ENCODE data around the gene DLEU7. TPM values are rescaled to one million over a fixed set of nuclear protein-coding genes. Genes with fewer than 3 reads are reported as not detected.
A peak's percentile ranks its signal among the peaks of the same experiment; 100 is the strongest.

The DLEU7 gene
- total RNA-seq, 1 experiment from 2014 or later: not detected

- no peaks in the 10 kb centered on the region for H3K36me3 Mint-ChIP-seq (ENCODE audit: insufficient read depth, unreplicated experiment)
- no peak overlapping the region for H3K4me3 Mint-ChIP-seq (ENCODE audit: unreplicated experiment)
- no peak for DNase-seq (ENCODE audit: unreplicated experiment)
- H3K27me3 Mint-ChIP-seq (ENCODE audit: insufficient read depth, unreplicated experiment): no peaks in the 10 kb centered on the region
- BruUV-seq (replicated peaks): no TSS peak
- H3K27ac Mint-ChIP-seq (ENCODE audit: low read depth, unreplicated experiment): no peak overlapping the region
- H3K4me1 Mint-ChIP-seq (ENCODE audit: insufficient read depth, unreplicated experiment): no peaks in the 10 kb centered on the region
- CTCF ChIA-PET: interaction anchor here (0.6 to 2.0 kb wide), 6 partner anchors 9 to 831 kb away, joined by 3 to 9 read pairs (median 4); no protein-coding TSS in a partner anchor
- TF ChIP-seq, protein P1, sequence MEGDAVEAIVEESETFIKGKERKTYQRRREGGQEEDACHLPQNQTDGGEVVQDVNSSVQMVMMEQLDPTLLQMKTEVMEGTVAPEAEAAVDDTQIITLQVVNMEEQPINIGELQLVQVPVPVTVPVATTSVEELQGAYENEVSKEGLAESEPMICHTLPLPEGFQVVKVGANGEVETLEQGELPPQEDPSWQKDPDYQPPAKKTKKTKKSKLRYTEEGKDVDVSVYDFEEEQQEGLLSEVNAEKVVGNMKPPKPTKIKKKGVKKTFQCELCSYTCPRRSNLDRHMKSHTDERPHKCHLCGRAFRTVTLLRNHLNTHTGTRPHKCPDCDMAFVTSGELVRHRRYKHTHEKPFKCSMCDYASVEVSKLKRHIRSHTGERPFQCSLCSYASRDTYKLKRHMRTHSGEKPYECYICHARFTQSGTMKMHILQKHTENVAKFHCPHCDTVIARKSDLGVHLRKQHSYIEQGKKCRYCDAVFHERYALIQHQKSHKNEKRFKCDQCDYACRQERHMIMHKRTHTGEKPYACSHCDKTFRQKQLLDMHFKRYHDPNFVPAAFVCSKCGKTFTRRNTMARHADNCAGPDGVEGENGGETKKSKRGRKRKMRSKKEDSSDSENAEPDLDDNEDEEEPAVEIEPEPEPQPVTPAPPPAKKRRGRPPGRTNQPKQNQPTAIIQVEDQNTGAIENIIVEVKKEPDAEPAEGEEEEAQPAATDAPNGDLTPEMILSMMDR (IDR thresholded peaks at IDR 0.05; ENCODE audit: unreplicated experiment): no peak
- POLR2A ChIA-PET: interaction anchor here (1.0 kb wide), 1 partner anchor 100 kb away, joined by 3 read pairs; no protein-coding TSS in a partner anchor
- intact Hi-C loops (cut with micrococcal nuclease): no loop called here
- H3K9me3 Mint-ChIP-seq (ENCODE audit: unreplicated experiment): peaks cover 10% of the 10 kb centered on the region
Measured at GRCh38 chr13:50809133-50810090, 34.1 kb downstream of the DLEU7 start.

DNA sequence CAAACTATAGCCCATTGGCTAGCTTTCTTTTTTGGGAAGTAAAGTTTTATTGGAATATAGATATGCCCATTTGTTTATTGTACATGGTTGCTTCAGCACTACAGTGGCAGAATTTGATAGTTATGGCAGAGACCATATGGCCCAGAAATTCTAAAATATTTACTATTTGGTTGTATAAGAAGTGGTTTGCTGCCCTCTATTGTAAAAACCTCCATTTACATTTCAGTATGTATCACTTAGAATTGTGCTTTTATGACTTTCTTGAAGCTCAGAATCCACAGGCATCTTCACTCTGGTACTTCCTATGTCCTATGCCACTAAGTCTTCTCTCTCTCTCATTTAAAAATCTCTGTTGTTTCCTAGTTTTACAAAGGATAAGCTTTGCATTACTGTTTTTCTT, 37.7 kb downstream of the DLEU7 start:
- no TSS peak for BruUV-seq (replicated peaks)
- no peaks in the 10 kb centered on the region for H3K27me3 Mint-ChIP-seq (ENCODE audit: insufficient read depth, unreplicated experiment)
- H3K4me1 Mint-ChIP-seq (ENCODE audit: insufficient read depth, unreplicated experiment): peaks cover 5% of the 10 kb centered on the region
- peaks cover 10% of the 10 kb centered on the region for H3K9me3 Mint-ChIP-seq (ENCODE audit: unreplicated experiment)
- H3K36me3 Mint-ChIP-seq (ENCODE audit: insufficient read depth, unreplicated experiment): no peaks in the 10 kb centered on the region
- TF ChIP-seq, protein P1 (IDR thresholded peaks at IDR 0.05; ENCODE audit: unreplicated experiment): peak; percentile 17
- H3K27ac Mint-ChIP-seq (ENCODE audit: low read depth, unreplicated experiment): no peak overlapping the region
- intact Hi-C loops (cut with micrococcal nuclease): no loop called here
- no peak overlapping the region for H3K4me3 Mint-ChIP-seq (ENCODE audit: unreplicated experiment)
- DNase-seq (ENCODE audit: unreplicated experiment): peak; percentile 8
- ChIA-PET CTCF (interaction anchor here (0.6 to 2.1 kb wide), 10 partner anchors 42 to 1587 kb away, joined by 3 to 11 read pairs (median 4); no protein-coding TSS in a partner anchor), POLR2A (interaction anchor here (0.7 to 1.6 kb wide), 3 partner anchors 54 to 724 kb away, joined by 3 to 4 read pairs (median 3); no protein-coding TSS in a partner anchor)

GRCh38 chr13:50801087-50801931, 42.2 kb downstream of the DLEU7 start:
- peaks cover 5% of the 10 kb centered on the region for H3K4me1 Mint-ChIP-seq (ENCODE audit: insufficient read depth, unreplicated experiment)
- H3K36me3 Mint-ChIP-seq (ENCODE audit: insufficient read depth, unreplicated experiment): no peaks in the 10 kb centered on the region
- H3K9me3 Mint-ChIP-seq (ENCODE audit: unreplicated experiment): peaks cover 10% of the 10 kb centered on the region
- intact Hi-C loops (cut with micrococcal nuclease): loop anchor here (1.0 to 5.0 kb wide), 8 partner anchors 111 to 824 kb away; partner anchors contain the start of gene TRIM13
- no peak overlapping the region for H3K27ac Mint-ChIP-seq (ENCODE audit: low read depth, unreplicated experiment)
- POLR2A ChIA-PET: interaction anchor here (0.6 to 1.6 kb wide), 7 partner anchors 271 to 720 kb away, joined by 3 to 6 read pairs (median 3); no protein-coding TSS in a partner anchor
- TF ChIP-seq, protein P1 (IDR thresholded peaks at IDR 0.05; ENCODE audit: unreplicated experiment): peak; percentile 85
- H3K27me3 Mint-ChIP-seq (ENCODE audit: insufficient read depth, unreplicated experiment): no peaks in the 10 kb centered on the region
- CTCF ChIA-PET: interaction anchor here (0.6 to 2.2 kb wide), 29 partner anchors 9 to 716 kb away, joined by 3 to 20 read pairs (median 4); no protein-coding TSS in a partner anchor
- no peak overlapping the region for H3K4me3 Mint-ChIP-seq (ENCODE audit: unreplicated experiment)
- DNase-seq (ENCODE audit: unreplicated experiment): peak; percentile 82
- BruUV-seq (replicated peaks): no TSS peak
